IMR-90 (cell line): ENCODE results near the gene FDXR. TPM values are rescaled to one million over a fixed set of nuclear protein-coding genes. Genes with fewer than 3 reads are reported as not detected.

Experiments used
- ATAC-seq: fragments of 200-7000 bp; cut with Tn5 transposase; 2 replicates; pipeline ENCODE4 v1.9.1; 2020; ENCODE audit warnings: low read depth, mild to moderate bottlenecking, moderate library complexity
- BruUV-seq: library from RNA; stranded (reverse); fragments of 400-500 nt; replicated peaks from 2 replicates; lab custom pipeline; 2021; lab: Mats Ljungman, UMichigan
- CTCF ChIA-PET: fragments of 300-600 bp; formaldehyde crosslinking; extraction: SDS; loops from one replicate; lab custom pipeline; 2021; ENCODE audit warnings: antibody characterized with exemption; lab: Yijun Ruan, JAX
- POLR2A ChIA-PET: fragments of 300-600 bp; sonication (Branson Sonifier 250); formaldehyde crosslinking; loops from one replicate; lab custom pipeline; 2022; ENCODE audit warnings: antibody characterized with exemption; ENCODE audit not compliant: unreplicated experiment; lab: Charles Lee
- DNase-seq: peaks from one replicate; pipeline ENCODE4 v3.0.0; 2013
- H2AFZ ChIP-seq: replicated peaks from 2 replicates; pipeline ENCODE3; 2013; ENCODE audit warnings: low read length, mild to moderate bottlenecking; ENCODE audit not compliant: poor library complexity
- H2AK5ac ChIP-seq: 2 replicates; pipeline ENCODE4 v1.6.1; 2013; ENCODE audit warnings: low read depth, low read length, inconsistent platforms
- H2AK9ac ChIP-seq: replicated peaks from 2 replicates; pipeline ENCODE3; 2013; ENCODE audit warnings: mild to moderate bottlenecking, low read depth, low read length, moderate library complexity; ENCODE audit not compliant: poor library complexity
- H2BK120ac ChIP-seq: 2 replicates; pipeline ENCODE4 v1.6.1; 2013; ENCODE audit warnings: low read depth, low read length, inconsistent platforms
- H2BK15ac ChIP-seq: 3 replicates; pipeline ENCODE4 v1.6.1; 2013; ENCODE audit warnings: low read depth, low read length, inconsistent platforms
- H2BK20ac ChIP-seq: 2 replicates; pipeline ENCODE4 v1.6.1; 2013; ENCODE audit warnings: low read depth, mild to moderate bottlenecking, inconsistent platforms, low read length, moderate library complexity
- H2BK5ac ChIP-seq: 2 replicates; pipeline ENCODE4 v1.6.1; 2013; ENCODE audit warnings: mild to moderate bottlenecking, low read depth, low read length, inconsistent platforms; ENCODE audit not compliant: poor library complexity, severe bottlenecking
- H3K14ac ChIP-seq: replicated peaks from 2 replicates; pipeline ENCODE4 v1.6.1; 2013; ENCODE audit warnings: low read depth, low read length, inconsistent platforms
- H3K18ac ChIP-seq: 2 replicates; pipeline ENCODE4 v1.6.1; 2013; ENCODE audit warnings: low read depth, low read length, control low read depth
- H3K23ac ChIP-seq: 2 replicates; pipeline ENCODE4 v1.6.1; 2013; ENCODE audit warnings: low read depth, low read length, inconsistent platforms
- H3K27ac ChIP-seq: 2 replicates; pipeline ENCODE4 v1.5.1; 2013; ENCODE audit warnings: mild to moderate bottlenecking, control low read depth, low read length; ENCODE audit not compliant: insufficient read depth
- H3K27me3 ChIP-seq: 2 replicates; pipeline ENCODE4 v1.6.1; 2013; ENCODE audit warnings: low read length; ENCODE audit not compliant: control insufficient read depth, insufficient read depth
- H3K36me3 ChIP-seq: 2 replicates; pipeline ENCODE4 v1.6.1; 2013; ENCODE audit warnings: low read length, mixed read lengths; ENCODE audit not compliant: control insufficient read depth, insufficient read depth
- H3K4ac ChIP-seq: 2 replicates; pipeline ENCODE4 v1.6.1; 2013; ENCODE audit warnings: low read depth, low read length, inconsistent platforms
- H3K4me1 ChIP-seq: 2 replicates; pipeline ENCODE4 v1.6.1; 2013; ENCODE audit warnings: low read length, mixed read lengths; ENCODE audit not compliant: control insufficient read depth, insufficient read depth
- H3K4me2 ChIP-seq: 2 replicates; pipeline ENCODE4 v1.6.1; 2013; ENCODE audit warnings: low read depth, mild to moderate bottlenecking, control low read depth, low read length, moderate library complexity
- H3K4me3 ChIP-seq: 2 replicates; pipeline ENCODE4 v1.5.1; 2013; ENCODE audit warnings: low read depth, mild to moderate bottlenecking, control low read depth, low read length, moderate library complexity; ENCODE audit not compliant: insufficient read depth
- H3K56ac ChIP-seq: 2 replicates; pipeline ENCODE4 v1.6.1; 2013; ENCODE audit warnings: low read length, inconsistent platforms; ENCODE audit not compliant: insufficient read depth; ENCODE audit errors: extremely low read depth
- H3K79me1 ChIP-seq, 2 experiments: 2 replicates each; pipeline ENCODE4 v1.6.1; 2013; ENCODE audit warnings: low read length in 2 of 2, inconsistent platforms in 1 of 2, low read depth in 1 of 2
- H3K9ac ChIP-seq: 2 replicates; pipeline ENCODE4 v1.6.1; 2013; ENCODE audit warnings: low read depth, low read length, control low read depth
- H3K9me1 ChIP-seq: 2 replicates; pipeline ENCODE4 v1.6.1; 2013; ENCODE audit warnings: low read length, inconsistent platforms; ENCODE audit not compliant: insufficient read depth
- H3K9me3 ChIP-seq: 2 replicates; pipeline ENCODE4 v1.6.1; 2013; ENCODE audit warnings: low read length; ENCODE audit not compliant: control insufficient read depth, insufficient read depth
- H4K20me1 ChIP-seq: 2 replicates; pipeline ENCODE4 v1.6.1; 2013; ENCODE audit warnings: low read length, inconsistent platforms; ENCODE audit not compliant: insufficient read depth
- H4K5ac ChIP-seq: 2 replicates; pipeline ENCODE4 v1.6.1; 2013; ENCODE audit warnings: mild to moderate bottlenecking, low read depth, low read length, control low read depth
- H4K8ac ChIP-seq, 2 experiments: 2 replicates each; pipeline ENCODE4 v1.6.1; 2013; ENCODE audit warnings: low read depth in 2 of 2, low read length in 2 of 2, control low read depth in 1 of 2, inconsistent platforms in 1 of 2
- H4K91ac ChIP-seq: 2 replicates; pipeline ENCODE4 v1.6.1; 2013; ENCODE audit warnings: low read depth, low read length, inconsistent platforms; ENCODE audit not compliant: insufficient read depth
- BHLHE40 ChIP-seq: fragments of 150-350 bp; IDR thresholded peaks from 2 replicates; pipeline ENCODE4 v1.6.1; 2016; ENCODE audit warnings: mild to moderate bottlenecking, low read depth, low read length
- CEBPB ChIP-seq: IDR thresholded peaks from 2 replicates; pipeline ENCODE4 v1.6.1; 2012; ENCODE audit warnings: low read depth, low read length, improper control_type of control experiment
- CHD1 ChIP-seq: IDR thresholded peaks from 2 replicates; pipeline ENCODE4 v1.6.1; 2012; ENCODE audit warnings: low read depth, low read length, improper control_type of control experiment
- CTCF ChIP-seq: conservative IDR thresholded peaks from 2 replicates; pipeline ENCODE4 v1.5.1; 2012; ENCODE audit warnings: mild to moderate bottlenecking, low read depth, low read length, improper control_type of control experiment
- ELK1 ChIP-seq: fragments of 150-350 bp; IDR thresholded peaks from 2 replicates; pipeline ENCODE4 v1.6.1; 2016; ENCODE audit warnings: low read depth, mild to moderate bottlenecking, low read length, moderate library complexity, borderline replicate concordance
- FOS ChIP-seq: fragments of 150-350 bp; IDR thresholded peaks from 2 replicates; pipeline ENCODE4 v1.6.1; 2016; ENCODE audit warnings: low read depth, low read length
- MAFK ChIP-seq: IDR thresholded peaks from 2 replicates; pipeline ENCODE4 v1.6.1; 2012; ENCODE audit warnings: low read depth, low read length, improper control_type of control experiment
- MAZ ChIP-seq: IDR thresholded peaks from 2 replicates; pipeline ENCODE4 v1.6.1; 2012; ENCODE audit warnings: low read depth, mild to moderate bottlenecking, low read length, improper control_type of control experiment, moderate library complexity, borderline replicate concordance
- MXI1 ChIP-seq: IDR thresholded peaks from 2 replicates; pipeline ENCODE4 v1.6.1; 2012; ENCODE audit warnings: low read depth, mild to moderate bottlenecking, low read length, moderate library complexity, borderline replicate concordance
- NFE2L2 ChIP-seq: fragments of 150-350 bp; IDR thresholded peaks from 2 replicates; pipeline ENCODE4 v1.6.1; 2016; ENCODE audit warnings: low read depth, mild to moderate bottlenecking, low read length
- POLR2A ChIP-seq: IDR thresholded peaks from 2 replicates; pipeline ENCODE4 v1.6.1; 2012; ENCODE audit warnings: mild to moderate bottlenecking, low read depth, low read length
- RAD21 ChIP-seq: IDR thresholded peaks from 2 replicates; pipeline ENCODE4 v1.6.1; 2012; ENCODE audit warnings: low read length, improper control_type of control experiment
- RCOR1 ChIP-seq: IDR thresholded peaks from 2 replicates; pipeline ENCODE4 v1.6.1; 2012; ENCODE audit warnings: mild to moderate bottlenecking, low read length, improper control_type of control experiment; ENCODE audit not compliant: insufficient replicate concordance
- RFX5 ChIP-seq: IDR thresholded peaks from 2 replicates; pipeline ENCODE4 v1.8.0; 2012; ENCODE audit warnings: low read depth, mild to moderate bottlenecking, low read length, moderate library complexity
- SMC3 ChIP-seq: fragments of 150-350 bp; IDR thresholded peaks from 2 replicates; pipeline ENCODE4 v1.6.1; 2016; ENCODE audit warnings: low read depth, mild to moderate bottlenecking, antibody characterized with exemption, low read length, moderate library complexity
- WGBS, 2 experiments: methylation state at CpG; one replicate each; pipeline versions ENCODE4 v1.1.5 to v1.1.7; 2013; ENCODE audit warnings: missing lambda C conversion rate in 2 of 2; ENCODE audit not compliant: insufficient read length in 1 of 2; ENCODE audit errors: extremely low coverage in 2 of 2; 5-methylcytosine and 5-hydroxymethylcytosine counted together
- dilution Hi-C: fragments of 300-500 bp; cut with HindIII; formaldehyde crosslinking; loops from one replicate; pipeline ENCODE4 v1.14.3; 2018; ENCODE audit warnings: low sequenced_read_pairs; ENCODE audit not compliant: unreplicated experiment
- in situ Hi-C: fragments of 300-500 bp; cut with MboI; formaldehyde crosslinking; loops from 3 replicates; pipeline ENCODE4 v1.14.3; 2019; ENCODE audit warnings: low sequenced_read_pairs, inconsistent platforms, mixed read lengths
- intact Hi-C: fragments of 100-400 bp; cut with micrococcal nuclease; formaldehyde crosslinking; loops from 2 replicates; pipeline ENCODE4 v1.10.0; 2022
- polyA plus RNA-seq, 3 experiments: library from polyadenylated mRNA; depleted of rRNA; stranded (reverse); fragments of >200 nt; gene quantifications; 2 replicates each; pipeline ENCODE4 v1.2.3, GENCODE V29; 2012; ENCODE audit warnings: low replicate concordance in 1 of 3
- total RNA-seq: library from RNA; depleted of rRNA; stranded (reverse); fragments of >200 nt; gene quantifications from 2 replicates; pipeline ENCODE4 v1.2.3, GENCODE V29; 2012

FDXR gene
- total and polyA plus RNA-seq, 2 of the 4 experiments (the other 2 are of a cell fraction) = 12.4 to 18.6 TPM

GRCh38 chr17:74830861-74831260 is 41.9 kb downstream of the FDXR start:
- Histone ChIP-seq H3K18ac (no peak overlapping the region), H3K79me1 (no peaks in the 10 kb centered on the region), H4K91ac (no peak overlapping the region), H3K9ac (no peak overlapping the region), H3K9me1 (peaks cover 4% of the 10 kb centered on the region; the same call in 1 of the 2 replicates), H3K4ac (no peak overlapping the region), H3K27me3 (no peaks in the 10 kb centered on the region), H2BK20ac (no peak overlapping the region), H2BK5ac (no peak overlapping the region), H3K4me3 (no peak overlapping the region), H3K23ac (no peak overlapping the region), H2AK5ac (no peak overlapping the region), H4K8ac (no peak overlapping the region), H2AFZ (no peak overlapping the region), H2BK15ac (no peak overlapping the region), H3K36me3 (peaks cover 6% of the 10 kb centered on the region), H3K9me3 (no peaks in the 10 kb centered on the region), H3K27ac (no peak overlapping the region), H3K56ac (no peak overlapping the region), H3K4me1 (peaks cover 4% of the 10 kb centered on the region), H2AK9ac (no peak overlapping the region), H4K5ac (no peak overlapping the region), H3K14ac (no peak overlapping the region), H2BK120ac (no peak overlapping the region), H3K4me2 (no peak overlapping the region), H4K20me1 (no peaks in the 10 kb centered on the region; the same call in 1 of the 2 replicates)
- 89% methylated on average over 15 of the region's 19 CpGs; no CpG with 5 or more reads in 1 of the 2 experiments for WGBS, 2 experiments
- no peak for ATAC-seq
- intact Hi-C loops (no loop called here), in situ Hi-C loops (no loop called here), dilution Hi-C loops (no loop called here)
- ChIA-PET POLR2A (no interaction called here), CTCF (no interaction called here)
- BruUV-seq = no TSS peak
- TF ChIP-seq MAZ = no peak
- TF ChIP-seq RFX5 = no peak
- no peak for TF ChIP-seq ELK1
- TF ChIP-seq MXI1 = no peak
- no peak for TF ChIP-seq CEBPB
- TF ChIP-seq RCOR1 = no peak
- no peak for TF ChIP-seq CHD1
- no peak for TF ChIP-seq POLR2A
- no peak for TF ChIP-seq NFE2L2
- TF ChIP-seq RAD21 = no peak
- no peak for TF ChIP-seq MAFK
- TF ChIP-seq BHLHE40 = no peak
- no peak for TF ChIP-seq CTCF
- TF ChIP-seq FOS = no peak
- no peak for TF ChIP-seq SMC3
- no peak for DNase-seq
